Measurements from ENCODE around the gene SH2D4B.

The SH2D4B gene

DNA sequence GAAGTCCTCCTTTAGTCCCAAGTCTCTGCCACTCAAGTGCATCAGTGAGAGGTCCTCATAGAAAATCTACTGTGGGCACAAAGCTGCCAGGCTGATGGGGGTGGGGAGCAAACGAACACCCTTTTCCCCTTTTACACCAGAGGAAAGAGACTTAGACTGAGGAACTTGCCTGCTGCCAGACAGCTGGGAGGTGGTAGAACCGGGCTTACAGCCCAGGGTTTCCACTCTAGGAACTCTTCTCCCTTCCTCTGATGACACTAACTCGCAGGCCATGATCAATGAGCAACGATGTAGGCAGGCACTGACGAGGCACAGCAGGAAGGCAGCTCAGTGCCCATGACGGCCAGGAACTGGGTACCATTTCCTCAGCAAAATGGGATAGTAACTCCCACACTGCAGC, 11.0 kb upstream of the SH2D4B start:
- TF ChIP-seq, protein P1, sequence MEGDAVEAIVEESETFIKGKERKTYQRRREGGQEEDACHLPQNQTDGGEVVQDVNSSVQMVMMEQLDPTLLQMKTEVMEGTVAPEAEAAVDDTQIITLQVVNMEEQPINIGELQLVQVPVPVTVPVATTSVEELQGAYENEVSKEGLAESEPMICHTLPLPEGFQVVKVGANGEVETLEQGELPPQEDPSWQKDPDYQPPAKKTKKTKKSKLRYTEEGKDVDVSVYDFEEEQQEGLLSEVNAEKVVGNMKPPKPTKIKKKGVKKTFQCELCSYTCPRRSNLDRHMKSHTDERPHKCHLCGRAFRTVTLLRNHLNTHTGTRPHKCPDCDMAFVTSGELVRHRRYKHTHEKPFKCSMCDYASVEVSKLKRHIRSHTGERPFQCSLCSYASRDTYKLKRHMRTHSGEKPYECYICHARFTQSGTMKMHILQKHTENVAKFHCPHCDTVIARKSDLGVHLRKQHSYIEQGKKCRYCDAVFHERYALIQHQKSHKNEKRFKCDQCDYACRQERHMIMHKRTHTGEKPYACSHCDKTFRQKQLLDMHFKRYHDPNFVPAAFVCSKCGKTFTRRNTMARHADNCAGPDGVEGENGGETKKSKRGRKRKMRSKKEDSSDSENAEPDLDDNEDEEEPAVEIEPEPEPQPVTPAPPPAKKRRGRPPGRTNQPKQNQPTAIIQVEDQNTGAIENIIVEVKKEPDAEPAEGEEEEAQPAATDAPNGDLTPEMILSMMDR (IDR thresholded peaks at IDR 0.05) = no peak
- H3K36me3 Mint-ChIP-seq (ENCODE audit: low read depth) = no peaks in the 10 kb centered on the region
- no peak overlapping the region for H3K27ac Mint-ChIP-seq
- no peak overlapping the region for H3K4me3 Mint-ChIP-seq
- peaks cover 34% of the 10 kb centered on the region for H3K4me1 Mint-ChIP-seq
- DNase-seq = no peak
- H3K9me3 Mint-ChIP-seq = no peaks in the 10 kb centered on the region
- peaks cover 12% of the 10 kb centered on the region for H3K27me3 Mint-ChIP-seq (ENCODE audit: low read depth, poor library complexity)

DNA sequence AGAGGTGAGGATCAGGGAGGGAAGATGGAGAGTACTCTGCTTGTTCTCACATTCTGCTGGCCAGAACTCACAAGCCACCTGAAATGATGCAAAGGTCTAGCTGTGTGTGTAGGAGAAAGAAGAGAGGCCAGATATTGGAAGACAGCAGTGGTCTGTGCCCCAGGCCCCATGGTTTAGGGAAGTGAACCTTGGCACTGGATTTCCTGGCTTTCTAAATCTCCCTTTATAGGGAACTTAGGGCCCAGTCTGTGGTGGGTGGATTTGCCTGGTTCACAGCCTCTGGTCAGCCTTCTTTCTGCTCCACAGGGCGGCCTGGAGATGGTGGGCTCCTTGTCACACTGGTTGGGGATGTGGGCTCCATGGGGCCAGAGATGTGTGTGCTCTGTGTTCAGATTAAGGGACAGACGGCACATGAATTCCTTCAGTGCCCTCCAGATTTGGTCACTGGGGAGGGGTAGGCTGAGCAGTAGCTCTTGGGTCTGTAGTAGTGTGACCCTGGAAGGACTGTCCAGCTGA, 9.5 kb upstream of the SH2D4B start:
- Mint-ChIP-seq H3K27ac (no peak overlapping the region), H3K27me3 (ENCODE audit: low read depth, poor library complexity) (peaks cover 12% of the 10 kb centered on the region), H3K4me3 (no peak overlapping the region), H3K36me3 (ENCODE audit: low read depth) (peaks cover 11% of the 10 kb centered on the region), H3K9me3 (peaks cover 10% of the 10 kb centered on the region), H3K4me1 (peaks cover 34% of the 10 kb centered on the region)
- TF ChIP-seq, protein P1 (IDR thresholded peaks at IDR 0.05) = no peak
- DNase-seq = no peak

DNA sequence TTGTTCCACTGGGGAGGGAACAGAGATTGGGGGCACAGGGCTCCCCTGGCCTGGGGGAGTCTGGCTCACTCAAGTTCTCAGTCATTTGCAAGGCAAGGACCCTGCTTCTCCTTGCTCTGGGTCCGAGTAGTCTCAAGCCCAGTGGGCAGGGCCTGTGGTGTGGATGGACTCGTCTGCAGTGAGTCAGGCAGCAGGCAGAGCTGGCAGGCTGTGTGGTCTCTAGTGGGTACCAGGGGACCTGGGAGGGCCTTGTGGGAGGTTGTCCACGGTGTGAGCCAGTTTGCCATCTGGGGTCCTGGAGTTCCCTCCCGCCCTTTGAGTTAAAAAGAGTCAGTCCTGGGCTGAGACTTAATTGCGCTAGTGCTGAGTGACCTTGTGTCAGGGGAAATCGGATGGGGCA, 8.8 kb upstream of the SH2D4B start:
- Mint-ChIP-seq H3K4me1 (peaks cover 30% of the 10 kb centered on the region), H3K4me3 (no peak overlapping the region), H3K27ac (no peak overlapping the region), H3K27me3 (ENCODE audit: low read depth, poor library complexity) (peaks cover 12% of the 10 kb centered on the region), H3K36me3 (ENCODE audit: low read depth) (peaks cover 11% of the 10 kb centered on the region), H3K9me3 (peaks cover 10% of the 10 kb centered on the region)
- TF ChIP-seq, protein P1 (IDR thresholded peaks at IDR 0.05) = no peak
- no peak for DNase-seq

DNA sequence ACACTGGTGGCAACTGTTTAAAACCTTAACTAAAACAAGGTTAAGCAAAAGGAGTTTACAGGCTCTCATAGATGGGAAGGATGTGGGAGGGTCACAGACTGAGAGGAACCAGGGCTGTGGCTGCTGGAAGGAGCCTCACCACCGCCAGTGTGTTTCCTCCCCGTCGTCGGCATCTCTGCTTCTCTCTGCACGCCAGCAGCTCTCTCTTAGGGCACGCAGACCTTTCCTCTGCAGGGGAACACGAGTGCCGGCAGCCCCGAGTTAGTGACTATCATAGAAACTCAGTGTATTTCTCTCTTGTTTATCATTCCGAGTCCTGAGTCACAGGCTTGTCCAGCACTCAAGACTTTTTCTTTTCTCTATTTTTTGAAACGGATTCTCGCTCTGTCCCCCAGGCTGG, 8.1 kb upstream of the SH2D4B start:
- peaks cover 11% of the 10 kb centered on the region for H3K36me3 Mint-ChIP-seq (ENCODE audit: low read depth)
- H3K27me3 Mint-ChIP-seq (ENCODE audit: low read depth, poor library complexity) = peaks cover 12% of the 10 kb centered on the region
- peaks cover 25% of the 10 kb centered on the region for H3K4me1 Mint-ChIP-seq
- no peak overlapping the region for H3K4me3 Mint-ChIP-seq
- H3K27ac Mint-ChIP-seq = peak overlapping the region; percentile 72
- peaks cover 10% of the 10 kb centered on the region for H3K9me3 Mint-ChIP-seq
- TF ChIP-seq, protein P1 (IDR thresholded peaks at IDR 0.05) = no peak
- DNase-seq = no peak

DNA sequence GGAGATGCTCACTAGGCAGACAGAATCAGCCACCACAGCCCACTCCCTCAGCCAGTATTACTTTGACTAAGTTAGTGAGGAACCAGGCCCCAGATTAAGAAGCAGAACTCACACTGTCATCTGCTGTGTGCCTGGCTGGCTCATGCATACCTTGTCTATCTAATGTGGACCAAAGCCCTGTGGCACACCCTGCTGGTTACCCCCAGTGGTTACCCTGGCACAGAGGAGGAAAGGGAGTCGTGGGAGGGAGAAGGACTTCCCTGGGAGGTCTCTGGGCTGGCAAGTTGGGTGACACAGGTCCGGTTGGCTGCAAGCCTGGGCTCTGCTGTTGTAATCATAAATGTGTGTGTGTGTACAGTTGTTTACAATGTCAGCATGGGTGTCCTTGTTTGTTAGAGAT, 7.5 kb upstream of the SH2D4B start:
- Mint-ChIP-seq H3K4me1 (peaks cover 25% of the 10 kb centered on the region), H3K27me3 (ENCODE audit: low read depth, poor library complexity) (peaks cover 12% of the 10 kb centered on the region), H3K9me3 (peaks cover 11% of the 10 kb centered on the region), H3K36me3 (ENCODE audit: low read depth) (peaks cover 12% of the 10 kb centered on the region), H3K4me3 (no peak overlapping the region), H3K27ac (no peak overlapping the region)
- TF ChIP-seq, protein P1 (IDR thresholded peaks at IDR 0.05) = no peak
- no peak for DNase-seq

DNA sequence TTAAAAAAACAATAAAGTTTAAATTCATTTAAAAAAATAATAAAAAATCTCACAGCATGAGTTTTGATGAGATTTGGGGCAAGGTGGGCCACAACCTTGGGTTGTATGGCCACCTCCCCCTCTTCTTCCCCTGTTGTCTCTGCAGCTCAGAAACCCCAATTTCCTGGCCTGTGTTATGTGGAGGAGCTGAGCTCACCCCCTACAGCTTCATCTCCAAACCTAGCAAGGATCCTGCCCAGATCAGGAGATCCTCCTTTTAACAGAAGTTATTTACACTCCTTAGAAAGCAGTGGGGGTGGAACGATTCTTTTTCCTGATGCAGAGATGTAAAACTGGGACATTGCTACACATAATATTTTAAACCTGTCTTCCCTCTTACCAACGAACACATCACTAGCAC, 6.9 kb upstream of the SH2D4B start:
- Mint-ChIP-seq H3K27ac (no peak overlapping the region), H3K27me3 (ENCODE audit: low read depth, poor library complexity) (peaks cover 14% of the 10 kb centered on the region), H3K36me3 (ENCODE audit: low read depth) (peaks cover 16% of the 10 kb centered on the region), H3K9me3 (peaks cover 15% of the 10 kb centered on the region), H3K4me3 (no peak overlapping the region), H3K4me1 (peaks cover 24% of the 10 kb centered on the region)
- TF ChIP-seq, protein P1 (IDR thresholded peaks at IDR 0.05) = no peak
- no peak for DNase-seq

Measured in nephron progenitor cell (in vitro differentiated cells).